PFSK-1 (cell line): ENCODE data around the gene KLK14.

Experiments
- POLR2AphosphoS5 ChIP-seq: IDR thresholded peaks from 2 replicates; pipeline ENCODE4 v1.6.1; 2012; ENCODE audit warnings: low read depth, mild to moderate bottlenecking, control low read depth, low read length, moderate library complexity
- REST ChIP-seq, 2 experiments: IDR thresholded peaks; 2 replicates each; pipeline versions ENCODE4 v1.6.1 to v1.8.0; 2011 to 2012; ENCODE audit warnings: low read depth in 2 of 2, low read length in 2 of 2, control low read depth in 1 of 2, inconsistent platforms in 1 of 2, mild to moderate bottlenecking in 1 of 2, moderate library complexity in 1 of 2; ENCODE audit not compliant: insufficient read depth in 1 of 2
- SIN3A ChIP-seq: IDR thresholded peaks from 2 replicates; pipeline ENCODE4 v1.6.1; 2012; ENCODE audit warnings: mild to moderate bottlenecking, low read length, moderate library complexity, borderline replicate concordance; ENCODE audit not compliant: insufficient read depth
- TAF1 ChIP-seq: IDR thresholded peaks from 2 replicates; pipeline ENCODE4 v1.6.1; 2012; ENCODE audit warnings: low read length, control low read depth, borderline replicate concordance; ENCODE audit not compliant: insufficient read depth

- TF ChIP-seq POLR2AphosphoS5: no peak
- no peak for TF ChIP-seq TAF1
- TF ChIP-seq SIN3A: no peak
- no peak for TF ChIP-seq REST (IDR thresholded peaks at IDR 0.05; ENCODE audit: insufficient read depth in 1 of 2, low read depth in 2 of 2, low read length in 2 of 2)
Measured at GRCh38 chr19:51059715-51060114, 23.0 kb downstream of the KLK14 start.
